ENCODE data around the gene ADCK2.
"Not testable (repeated sequence)": the region's sequence is repeated elsewhere in the genome, so short reads cannot be mapped to it uniquely, and the experiment has no call there.

ADCK2 gene, protein sequence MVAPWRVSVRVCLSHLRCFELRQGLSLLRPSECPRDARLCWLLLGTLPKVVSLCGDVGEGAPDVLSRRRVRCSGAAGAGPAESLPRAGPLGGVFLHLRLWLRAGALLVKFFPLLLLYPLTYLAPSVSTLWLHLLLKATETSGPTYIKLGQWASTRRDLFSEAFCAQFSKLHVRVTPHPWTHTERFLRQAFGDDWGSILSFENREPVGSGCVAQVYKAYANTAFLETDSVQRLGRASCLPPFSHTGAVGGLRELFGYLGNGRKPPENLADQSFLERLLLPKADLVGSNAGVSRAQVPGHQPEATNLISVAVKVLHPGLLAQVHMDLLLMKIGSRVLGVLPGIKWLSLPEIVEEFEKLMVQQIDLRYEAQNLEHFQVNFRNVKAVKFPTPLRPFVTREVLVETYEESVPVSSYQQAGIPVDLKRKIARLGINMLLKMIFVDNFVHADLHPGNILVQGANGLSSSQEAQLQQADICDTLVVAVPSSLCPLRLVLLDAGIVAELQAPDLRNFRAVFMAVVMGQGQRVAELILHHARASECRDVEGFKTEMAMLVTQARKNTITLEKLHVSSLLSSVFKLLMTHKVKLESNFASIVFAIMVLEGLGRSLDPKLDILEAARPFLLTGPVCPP

DNA sequence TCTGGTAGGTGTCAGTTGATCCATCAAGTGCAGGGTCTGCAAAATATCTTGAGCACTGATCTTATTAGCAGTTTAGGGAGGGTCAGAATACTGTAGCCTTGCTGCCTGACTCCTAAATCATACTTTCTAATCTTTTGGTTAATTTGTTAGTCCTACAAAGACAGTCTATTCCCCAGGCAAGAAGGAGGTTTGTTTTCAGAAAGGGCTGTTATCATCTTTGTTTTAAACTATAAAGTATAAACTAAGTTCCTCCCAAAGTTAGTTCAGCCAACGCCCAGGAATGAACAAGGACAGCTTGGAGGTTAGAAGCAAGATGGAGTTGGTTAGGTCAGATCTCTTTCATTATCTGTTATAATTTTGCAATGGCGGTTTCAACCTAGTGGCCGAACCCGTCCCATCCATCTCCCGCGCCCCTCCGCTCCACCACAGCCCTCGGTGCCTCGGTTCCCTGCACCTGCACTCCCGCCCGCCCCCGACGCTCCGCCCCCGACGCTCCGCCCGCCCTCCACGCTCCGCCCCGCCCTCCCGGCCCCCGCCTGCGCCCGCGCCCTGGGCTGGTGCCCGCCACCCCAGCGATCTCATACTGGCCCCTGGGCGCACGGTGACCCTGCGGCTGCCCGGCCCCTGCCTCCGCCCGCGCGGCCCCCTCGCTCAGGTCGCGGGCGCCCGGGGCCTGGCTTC, at the start of gene ADCK2:
Gene ADCK2, plus strand, starts transcription at position 564 of the 681 bp plus-strand sequence. CDS start 386 bp downstream, outside the sequence.
- DNase-seq (ENCODE audit: low read depth), result no peak

DNA sequence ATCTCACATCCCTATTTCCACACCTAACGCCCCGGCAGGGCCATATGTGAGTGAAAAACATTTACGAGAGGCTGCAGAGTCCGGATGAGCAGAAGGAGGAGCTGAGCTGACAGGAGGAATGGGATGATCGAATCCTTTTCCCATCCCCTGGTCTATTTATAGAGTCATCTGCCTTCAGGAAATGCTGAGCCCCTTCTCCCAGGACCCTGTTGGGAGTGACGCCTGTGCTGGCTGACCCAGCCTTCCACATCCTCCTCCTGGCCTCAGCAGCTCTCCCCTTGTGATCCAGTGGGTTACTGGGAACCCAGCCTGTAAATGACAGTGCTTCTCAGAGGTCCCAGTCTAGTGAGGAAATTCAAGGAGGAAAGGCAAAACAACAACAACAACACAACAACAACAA, 48.8 kb upstream of the ADCK2 start:
- no peak for DNase-seq (ENCODE audit: low read depth)

DNA sequence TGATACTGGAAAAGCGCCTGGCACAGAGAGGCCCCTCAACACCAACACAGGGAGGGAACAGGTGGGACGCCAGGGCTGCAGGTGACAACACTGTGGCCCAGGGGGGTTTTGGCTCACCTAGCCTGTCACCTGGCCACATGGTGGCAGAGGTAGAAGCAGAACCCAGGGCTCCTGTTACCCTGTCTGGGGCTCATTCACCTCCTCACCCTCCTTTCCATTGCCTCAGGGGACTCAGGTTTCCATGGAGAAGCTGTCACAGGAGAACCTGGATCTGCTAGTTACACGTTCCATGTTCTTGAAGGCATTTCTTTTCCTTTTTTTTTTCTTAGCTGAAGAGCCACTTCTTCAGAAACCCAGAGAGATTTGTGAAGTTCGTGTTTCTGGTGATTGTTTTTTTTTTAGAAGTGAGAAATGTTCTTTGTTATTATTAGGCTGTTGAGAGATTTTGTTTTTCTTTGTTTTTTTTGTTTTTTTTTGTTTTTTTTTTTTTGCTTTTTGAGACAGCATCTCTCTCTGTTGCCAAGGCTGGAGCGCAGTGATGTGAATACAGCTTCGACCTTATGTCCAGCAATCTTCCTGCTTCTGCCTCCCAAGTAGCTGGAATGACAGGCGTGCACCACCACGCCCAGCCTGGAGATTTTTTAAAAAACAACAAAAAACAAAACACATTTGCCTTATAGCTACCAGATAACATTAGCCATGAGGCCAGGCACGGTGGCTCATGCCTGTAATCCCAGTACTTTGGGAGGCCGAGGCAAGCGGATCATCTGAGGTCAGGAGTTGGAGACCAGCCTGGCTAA, 48.2 kb upstream of the ADCK2 start:
- DNase-seq (ENCODE audit: low read depth), result no peak

DNA sequence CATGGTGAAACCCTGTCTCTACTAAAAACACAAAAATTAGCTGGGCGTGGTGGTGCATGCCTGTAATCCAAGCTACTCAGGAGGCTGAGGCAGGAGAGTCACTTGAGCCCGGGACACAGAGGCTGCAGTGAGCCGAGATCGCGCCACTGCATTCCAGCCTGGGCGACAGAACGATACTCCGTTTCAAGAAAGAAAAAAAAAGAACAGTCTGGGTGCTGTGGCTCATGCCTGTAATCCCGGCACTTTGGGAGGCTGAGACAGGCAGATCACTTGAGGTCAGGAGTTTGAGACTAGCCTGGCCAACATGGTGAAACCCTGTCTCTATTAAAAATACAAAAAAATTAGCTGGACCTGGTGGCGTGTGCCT, 47.6 kb upstream of the ADCK2 start:
- not testable (repeated sequence) for DNase-seq (ENCODE audit: low read depth)

DNA sequence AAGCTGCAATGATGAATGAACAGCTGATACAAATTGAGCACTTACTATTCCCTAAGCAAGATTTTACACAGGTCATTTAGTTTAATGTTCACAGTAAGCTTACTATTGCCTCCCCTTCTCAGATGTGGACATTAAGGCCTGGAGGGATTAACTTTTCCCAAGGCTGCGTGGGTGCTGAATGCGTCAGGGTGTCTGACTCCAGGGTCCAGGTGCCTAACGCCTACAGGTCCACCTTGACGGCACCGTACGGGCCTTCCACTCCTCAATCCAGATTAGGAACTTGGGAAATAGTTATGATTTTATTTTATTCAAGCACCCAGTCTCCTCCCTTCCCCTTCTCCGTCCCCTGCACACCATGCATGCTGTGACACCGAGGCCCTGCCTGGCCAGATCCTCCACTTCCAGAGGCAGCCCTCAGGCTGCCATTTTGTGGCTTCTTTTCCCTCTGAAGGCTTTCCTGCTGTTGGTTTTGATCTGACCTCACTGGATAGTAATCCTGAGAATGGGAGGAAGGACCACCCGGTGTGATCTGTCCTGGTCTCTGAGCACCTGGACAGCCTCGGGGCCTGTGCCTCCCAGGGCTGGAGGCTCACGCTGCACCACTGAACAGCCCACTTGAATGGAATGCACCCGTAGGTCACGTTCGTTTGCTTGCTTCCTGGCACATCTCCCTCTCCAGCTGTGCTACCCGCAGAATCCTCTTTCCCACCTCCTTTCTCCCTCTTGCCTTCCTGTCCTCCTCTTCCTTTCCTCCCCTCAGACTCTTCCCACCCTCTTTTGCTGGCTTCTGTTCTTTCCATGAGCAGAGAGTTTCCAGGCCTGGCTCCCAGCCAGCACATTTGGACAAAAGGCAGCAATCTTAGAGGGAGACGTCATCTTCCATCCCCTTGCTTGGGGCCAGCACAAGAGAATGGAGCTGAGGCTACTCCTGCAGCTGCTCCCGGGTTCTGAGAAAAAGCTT, 46.6 kb upstream of the ADCK2 start:
- peak; percentile 93 for DNase-seq (ENCODE audit: low read depth)

DNA sequence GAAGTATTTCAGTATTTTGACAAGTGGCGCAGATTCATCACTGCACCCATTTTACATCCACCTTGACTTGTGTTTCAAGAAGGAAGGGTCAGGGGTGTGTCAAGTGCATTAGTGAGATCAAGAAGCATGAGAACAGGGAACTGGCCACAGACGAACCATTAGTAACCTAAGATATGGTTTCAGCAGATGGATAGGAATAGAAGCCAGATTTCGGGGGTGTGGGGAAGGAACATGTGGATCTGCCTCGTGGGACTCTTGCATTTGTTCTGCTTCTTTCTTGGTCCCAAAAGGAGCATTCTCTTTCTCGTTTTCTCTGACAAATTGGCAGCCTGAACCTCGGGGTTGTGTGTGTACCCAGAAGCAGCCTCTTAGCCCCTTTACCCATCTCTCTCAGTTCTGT, 41.7 kb upstream of the ADCK2 start:
- DNase-seq (ENCODE audit: low read depth), result no peak

DNA sequence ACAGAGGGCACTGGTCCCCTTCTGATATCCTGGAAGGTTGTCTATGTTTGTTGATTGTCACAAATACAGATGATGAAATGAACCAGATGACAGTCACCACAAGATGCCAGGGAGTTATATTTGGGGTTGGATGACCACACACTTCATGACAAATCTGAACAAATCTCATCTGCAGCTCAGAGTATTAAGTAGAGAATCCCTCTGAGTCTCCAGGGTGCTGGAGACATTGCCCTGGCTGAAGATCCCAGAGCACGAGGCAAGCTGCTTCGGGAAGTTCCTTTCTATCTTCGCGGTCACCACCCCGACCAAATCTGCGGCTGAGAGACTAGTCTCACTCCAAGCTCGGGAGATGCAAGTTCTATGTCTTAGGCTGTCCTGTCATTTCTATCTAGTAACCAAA, 41.1 kb upstream of the ADCK2 start:
- no peak for DNase-seq (ENCODE audit: low read depth)

DNA sequence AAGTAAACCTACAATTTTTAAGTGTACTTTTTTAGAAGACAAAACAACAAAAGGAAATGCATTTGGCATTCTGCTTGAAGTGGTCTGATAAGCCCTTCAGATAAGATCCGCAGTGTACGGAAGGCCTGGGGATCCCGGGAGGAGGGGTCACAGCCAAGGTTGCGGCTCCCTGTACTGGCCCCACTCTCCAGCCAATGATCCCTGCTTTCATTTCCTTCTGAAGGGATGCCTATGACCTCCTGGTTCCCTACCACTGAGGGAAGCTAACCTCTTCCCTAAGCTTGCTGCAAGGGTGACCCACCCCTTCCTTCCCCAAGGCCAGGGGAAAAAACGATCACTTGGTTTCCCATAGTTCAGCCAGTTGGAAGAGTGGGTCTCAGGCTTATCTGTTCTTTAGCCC, 37.4 kb upstream of the ADCK2 start:
- DNase-seq (ENCODE audit: low read depth), result no peak

DNA sequence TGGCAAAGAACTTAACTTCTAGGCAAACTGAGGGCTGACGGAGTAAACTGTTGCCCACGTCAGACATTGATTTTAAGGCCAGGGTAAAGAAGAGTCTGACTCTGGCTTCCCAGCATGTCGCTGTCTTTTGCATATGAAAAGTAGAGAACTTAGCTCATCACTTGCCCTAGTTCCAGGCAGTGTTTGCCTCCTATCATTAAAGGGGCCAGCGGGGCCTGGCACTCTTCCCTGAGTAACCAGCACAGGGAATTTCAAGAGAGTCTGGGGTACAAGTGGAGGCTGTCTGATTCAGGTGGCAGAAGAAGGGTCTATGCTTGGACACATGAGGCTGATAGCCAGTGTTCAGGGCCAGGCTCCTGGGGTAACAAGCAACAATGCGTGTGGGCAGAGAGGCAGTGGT, 36.9 kb upstream of the ADCK2 start:
- no peak for DNase-seq (ENCODE audit: low read depth)

DNA sequence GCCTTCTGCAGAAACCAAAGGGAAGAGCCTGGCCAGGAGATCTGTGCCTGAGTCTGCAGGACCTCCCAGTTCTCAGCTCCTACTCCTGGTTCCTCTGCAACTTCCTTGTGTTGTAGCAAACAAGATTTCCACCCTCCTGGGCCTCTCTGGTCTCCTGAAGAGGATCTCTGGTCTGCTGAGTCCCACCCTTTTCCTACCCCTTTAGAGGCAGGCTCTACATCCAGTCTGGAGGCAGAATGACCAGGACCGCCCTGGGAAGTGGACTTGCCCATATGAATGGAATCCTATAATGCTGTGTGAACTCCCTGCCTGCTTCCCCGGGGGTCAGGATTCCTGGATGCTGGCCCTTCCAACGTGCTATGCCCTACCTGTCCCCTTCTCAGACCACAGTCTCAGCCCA, 35.3 kb upstream of the ADCK2 start:
- DNase-seq (ENCODE audit: low read depth), result no peak

DNA sequence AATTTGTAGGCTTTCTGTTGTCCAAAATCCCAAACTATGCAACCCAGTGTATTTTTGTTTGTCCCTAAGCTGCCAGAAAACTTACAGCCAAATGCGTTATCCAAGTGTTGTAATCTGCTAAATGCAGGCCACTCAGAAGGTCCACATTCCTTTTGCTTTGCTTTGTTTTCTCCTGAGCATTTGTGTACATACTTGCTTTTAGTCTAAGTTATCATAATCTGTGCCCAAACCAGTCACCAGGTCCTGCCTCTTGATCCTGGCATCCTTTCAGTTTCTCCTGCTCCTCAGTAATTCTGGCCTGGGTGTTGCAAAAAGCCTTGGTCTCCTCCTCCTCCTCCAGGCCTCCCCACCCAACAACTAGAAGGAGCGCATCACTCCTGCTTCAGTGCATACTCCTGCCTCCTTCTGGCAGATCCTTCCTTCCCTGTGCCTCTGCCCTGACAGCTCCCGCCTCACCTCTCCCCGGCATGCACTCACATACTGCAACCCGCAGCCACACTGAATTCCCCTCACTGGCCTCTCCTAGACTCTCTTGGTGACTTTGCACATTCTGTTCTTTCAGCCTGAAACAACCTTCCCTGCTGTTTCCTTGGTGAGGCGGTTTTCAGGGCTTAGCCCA, 34.5 kb upstream of the ADCK2 start:
- peak; percentile 84 for DNase-seq (ENCODE audit: low read depth)

DNA sequence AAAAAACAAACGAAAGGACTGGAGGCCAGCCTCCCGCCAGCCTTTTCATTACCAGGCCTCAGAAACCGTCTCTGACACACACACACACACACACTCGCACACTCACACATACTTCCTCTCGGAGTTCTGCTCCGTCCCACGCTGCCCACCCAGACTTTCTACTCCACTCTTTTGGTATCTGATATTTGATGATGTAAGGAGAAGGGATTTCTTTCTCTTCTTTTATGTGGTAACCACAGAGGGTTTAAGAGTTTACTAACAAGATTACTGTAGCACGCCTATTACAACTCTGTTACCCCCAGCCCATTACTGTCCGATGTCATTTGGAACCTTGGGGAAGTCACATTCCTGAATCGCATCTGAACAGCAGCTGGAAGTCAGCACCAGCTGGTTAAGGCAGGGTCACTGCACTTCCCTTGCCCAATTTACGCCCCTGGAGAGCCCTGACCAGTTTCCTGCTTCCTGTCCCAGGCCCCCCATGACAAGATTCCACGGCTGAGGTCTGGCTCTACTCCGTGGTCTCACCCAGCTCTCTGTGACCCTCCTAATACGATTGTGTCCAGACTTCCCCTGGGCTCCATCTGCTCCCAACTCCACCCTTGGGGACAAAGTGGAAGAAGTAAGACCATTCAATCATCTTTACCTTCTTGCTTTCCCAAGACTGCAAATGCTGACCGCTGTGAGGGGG, 33.2 kb upstream of the ADCK2 start:
- no peak for DNase-seq (ENCODE audit: low read depth)

DNA sequence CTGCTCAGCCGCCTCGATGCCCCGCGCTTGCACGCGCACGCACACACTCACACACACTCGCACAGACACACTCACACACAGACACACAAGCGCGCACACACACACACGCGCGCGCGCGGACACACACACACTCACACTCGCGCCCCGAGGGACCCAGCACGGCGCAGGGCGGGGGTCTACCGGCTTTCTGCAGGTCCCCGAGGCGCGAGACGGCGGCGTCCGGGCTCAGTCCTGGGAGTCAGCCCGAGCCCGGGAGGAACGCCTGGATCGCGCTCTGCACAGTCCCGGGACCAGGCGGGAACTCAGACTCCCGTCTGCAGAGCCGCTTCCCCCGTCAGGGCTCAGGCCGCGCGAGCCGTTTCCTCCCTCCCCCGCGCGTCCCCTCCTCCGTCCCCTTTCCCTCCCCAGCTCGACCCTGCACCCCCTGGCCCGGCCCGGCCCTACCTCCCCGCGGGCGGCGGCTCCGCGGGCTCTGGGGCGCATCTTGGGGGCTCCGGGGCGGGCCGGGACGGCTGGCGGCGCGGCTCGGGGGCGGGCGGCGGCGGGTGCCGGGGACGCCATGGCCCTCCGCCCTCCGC, 32.6 kb upstream of the ADCK2 start:
- DNase-seq (ENCODE audit: low read depth), result no peak

DNA sequence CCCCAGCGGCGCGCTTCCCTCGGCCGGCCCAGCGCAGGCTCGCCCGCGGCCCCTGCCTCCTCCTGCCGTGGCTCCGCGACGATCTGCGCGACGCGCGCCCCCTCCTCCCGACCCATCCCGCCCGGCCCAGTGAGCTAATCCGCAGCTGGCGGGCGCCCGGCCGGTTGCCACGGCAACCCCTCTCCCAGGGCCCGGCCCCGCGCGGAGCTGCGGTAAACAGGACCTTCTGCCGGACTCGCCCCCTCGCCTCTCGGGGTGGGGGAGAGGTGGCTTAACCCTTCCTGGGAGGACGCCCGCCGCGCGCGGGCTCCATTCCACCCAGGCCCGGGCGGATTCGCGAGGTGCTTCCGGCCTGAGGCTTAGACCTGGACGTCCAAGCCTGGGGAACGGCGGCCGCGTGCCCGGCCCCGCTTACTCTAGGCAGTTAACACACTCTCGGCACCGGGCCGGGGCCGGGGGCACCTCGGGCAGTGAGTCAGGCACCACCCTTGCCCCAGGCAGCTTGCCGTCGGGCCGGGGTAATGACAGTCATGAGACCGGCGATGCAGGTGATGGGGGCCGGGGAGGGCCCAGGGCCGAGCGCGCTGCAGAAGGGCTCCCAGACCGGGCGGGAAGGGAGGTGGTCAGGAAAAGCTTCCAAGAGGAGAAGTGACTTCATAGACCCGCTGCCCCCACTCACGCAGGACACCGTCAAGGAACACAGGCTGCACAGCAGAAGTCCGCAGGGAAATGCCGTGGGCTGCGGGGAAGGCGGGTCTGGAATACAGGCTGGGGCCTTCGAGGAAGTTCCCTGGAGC, 31.8 kb upstream of the ADCK2 start, which contains the start of gene DENND2A:
Gene DENND2A, minus strand, starts transcription at position 87 of the 797 bp plus-strand sequence. CDS start 38,416 bp downstream, outside the sequence.
- peak; percentile 47 for DNase-seq (ENCODE audit: low read depth)

DNA sequence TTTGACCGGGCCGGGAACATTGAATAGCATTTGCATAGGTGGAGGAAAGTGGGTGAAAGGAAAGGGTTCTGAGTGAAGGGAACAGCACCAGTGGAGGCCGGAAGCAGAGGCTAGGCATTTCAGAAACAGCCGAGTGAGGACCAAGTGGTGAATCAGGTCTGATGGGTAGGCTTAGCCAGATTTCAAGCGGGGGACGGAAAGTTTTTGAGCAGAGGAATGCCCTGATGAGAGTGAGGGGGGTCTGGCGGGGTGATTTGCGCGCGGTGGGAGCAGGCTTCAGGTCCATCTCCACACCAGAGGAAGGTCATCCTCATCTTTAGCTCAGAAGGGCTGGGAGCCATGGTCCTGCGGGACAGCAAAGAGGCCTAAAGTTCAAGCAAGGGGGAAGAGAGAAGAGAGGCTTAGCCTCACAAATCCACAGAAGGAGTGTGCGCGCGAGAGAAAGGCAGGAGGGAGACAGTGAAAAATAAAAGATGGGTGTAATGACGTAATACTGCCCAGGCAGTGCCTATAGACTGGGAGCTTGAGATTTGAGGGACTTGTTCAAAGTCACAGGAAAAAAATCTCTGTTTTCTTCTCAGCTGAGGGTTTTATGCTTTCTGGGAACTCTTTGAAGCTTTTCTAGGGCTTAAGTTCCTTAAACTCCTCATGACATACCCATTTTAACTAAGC, 31.1 kb upstream of the ADCK2 start:
- no peak for DNase-seq (ENCODE audit: low read depth)

DNA sequence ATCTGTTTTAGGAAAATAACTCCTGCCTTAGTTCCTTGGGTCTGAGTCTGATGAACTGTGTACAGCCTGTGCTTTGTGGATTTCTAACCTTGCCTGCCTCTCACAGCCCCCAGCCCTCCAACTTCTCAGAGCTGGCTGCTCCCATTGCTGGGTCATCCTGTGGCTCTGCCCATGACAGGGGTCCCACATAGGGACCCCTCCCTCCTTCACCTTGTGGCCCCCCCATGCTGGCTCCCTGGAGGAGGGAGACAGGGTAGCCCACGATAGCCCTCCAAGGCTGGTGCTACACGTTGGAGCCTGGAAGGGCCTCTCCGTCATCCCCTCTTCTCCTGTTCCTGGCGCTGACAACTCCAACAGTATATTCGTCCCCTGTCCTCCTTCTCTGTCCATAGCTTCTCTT, 29.3 kb upstream of the ADCK2 start:
- DNase-seq (ENCODE audit: low read depth), result no peak

DNA sequence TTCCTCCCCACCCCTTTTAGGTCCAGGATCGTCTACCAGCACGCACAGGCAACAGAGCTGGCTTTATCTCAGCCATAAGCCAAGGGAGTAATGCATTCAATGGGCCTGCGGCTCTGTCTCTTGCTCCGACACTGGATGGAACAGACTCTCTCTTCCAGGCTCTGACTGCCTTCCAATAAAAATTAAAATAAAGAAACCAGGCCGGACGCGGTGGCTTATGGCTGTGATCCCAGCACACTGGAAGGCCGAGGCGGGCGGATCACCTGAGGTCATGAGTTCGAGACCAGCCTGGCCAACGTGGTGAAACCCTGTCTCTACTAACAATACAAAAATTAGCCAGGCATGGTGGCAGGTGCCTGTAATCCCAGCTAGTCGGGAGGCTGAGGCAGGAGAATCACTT, 28.0 kb upstream of the ADCK2 start:
- not testable (repeated sequence) for DNase-seq (ENCODE audit: low read depth)
